ENCODE results near the gene ABLIM1.

Gene ABLIM1

DNA sequence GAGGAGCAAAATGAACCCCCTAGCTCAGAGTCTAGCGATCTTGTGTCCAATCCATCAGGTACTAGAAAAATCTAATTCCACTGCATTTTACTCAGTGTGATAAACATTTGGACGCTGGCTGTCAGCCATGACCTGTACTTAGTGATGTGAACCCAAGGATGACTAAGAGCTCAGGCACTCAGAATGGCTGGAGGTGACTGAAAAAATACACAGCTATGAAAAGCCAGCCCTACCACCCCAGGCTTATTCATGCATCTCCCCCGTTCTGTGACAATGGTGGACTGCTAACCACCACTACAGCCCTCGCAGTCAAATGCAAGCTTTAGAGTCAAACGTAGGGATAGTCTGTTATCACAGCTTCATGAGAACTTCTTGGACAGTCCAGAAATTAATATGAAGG lies 268.6 kb downstream of the ABLIM1 start:
- FAIRE-seq (no peak), DNase-seq (ENCODE audit: insufficient read length, low spot score) (no peak)
- TF ChIP-seq SPI1 (IDR thresholded peaks at IDR 0.05; ENCODE audit: low read depth, low read length) (no peak), PAX5 (IDR thresholded peaks at IDR 0.05; ENCODE audit: insufficient read depth, low read length, severe bottlenecking) (no peak), TAF1 (IDR thresholded peaks at IDR 0.05; ENCODE audit: low read depth, low read length) (no peak), POU2F2 (IDR thresholded peaks at IDR 0.05; ENCODE audit: low read depth, low read length) (no peak), POLR2A (IDR thresholded peaks at IDR 0.05; ENCODE audit: low read depth, low read length) (no peak), POLR2AphosphoS5 (IDR thresholded peaks at IDR 0.05; ENCODE audit: low read depth, low read length) (no peak)

DNA sequence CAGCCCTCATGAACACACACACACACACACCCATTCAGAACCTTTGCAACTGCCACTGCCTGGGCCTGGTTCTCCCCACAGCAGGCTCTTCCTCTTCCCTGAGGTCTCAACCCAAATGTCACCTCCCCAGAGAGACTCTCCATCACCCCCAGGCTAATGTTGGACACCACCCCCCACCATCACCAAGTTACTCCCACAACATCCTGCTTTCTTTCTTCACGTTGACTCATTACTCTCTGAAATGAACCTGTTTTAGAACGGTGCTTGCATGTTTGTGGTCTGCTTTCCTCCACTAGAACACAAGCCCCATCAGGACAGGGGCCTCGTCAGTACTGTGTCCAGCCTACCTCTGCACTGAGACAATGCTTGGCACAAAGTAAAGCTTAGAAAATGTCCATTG lies 269.8 kb downstream of the ABLIM1 start:
- DNase-seq (ENCODE audit: insufficient read length, low spot score): peak; percentile 43
- TF ChIP-seq SPI1 (IDR thresholded peaks at IDR 0.05; ENCODE audit: low read depth, low read length) (peak; percentile 50; the same call in 1 of the 2 replicates), POU2F2 (IDR thresholded peaks at IDR 0.05; ENCODE audit: low read depth, low read length) (no peak; the same call in 1 of the 2 replicates)
- peak; percentile 52 for FAIRE-seq

DNA sequence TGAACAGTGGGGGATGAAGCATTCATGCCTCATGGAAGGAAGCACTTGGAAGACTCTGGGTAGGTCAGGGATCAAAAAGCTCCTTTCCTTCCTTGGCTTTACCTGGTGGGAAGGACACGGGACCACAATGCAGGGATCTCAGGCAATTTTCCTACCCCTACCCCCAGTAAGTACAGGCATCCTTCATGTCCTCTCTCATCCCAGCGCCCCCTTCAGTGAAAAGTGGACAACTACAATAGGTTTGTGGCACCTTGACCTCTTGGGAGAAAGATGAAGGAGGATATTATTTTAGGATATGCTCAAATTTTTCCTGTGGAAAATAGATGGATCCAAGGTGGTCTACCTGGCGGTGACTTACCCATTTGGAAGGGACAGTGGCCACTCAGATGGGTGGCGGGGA lies 270.3 kb downstream of the ABLIM1 start:
- TF ChIP-seq TAF1 (IDR thresholded peaks at IDR 0.05; ENCODE audit: low read depth, low read length): no peak
- FAIRE-seq (no peak), DNase-seq (ENCODE audit: insufficient read length, low spot score) (no peak)

- DNase-seq (ENCODE audit: insufficient read length, low spot score) (no peak), FAIRE-seq (no peak)
- TF ChIP-seq POLR2A (IDR thresholded peaks at IDR 0.05; ENCODE audit: low read depth, low read length) (no peak), POLR2AphosphoS5 (IDR thresholded peaks at IDR 0.05; ENCODE audit: low read depth, low read length) (no peak), TAF1 (IDR thresholded peaks at IDR 0.05; ENCODE audit: low read depth, low read length) (no peak), SPI1 (IDR thresholded peaks at IDR 0.05; ENCODE audit: low read depth, low read length) (no peak), POU2F2 (IDR thresholded peaks at IDR 0.05; ENCODE audit: low read depth, low read length) (no peak), PAX5 (IDR thresholded peaks at IDR 0.05; ENCODE audit: insufficient read depth, low read length, severe bottlenecking) (no peak)
Measured at GRCh38 chr10:114386452-114386851, 271.6 kb downstream of the ABLIM1 start.

GRCh38 chr10:114385557-114385956 lies 272.5 kb downstream of the ABLIM1 start:
- DNase-seq (ENCODE audit: insufficient read length, low spot score) (no peak), FAIRE-seq (no peak)
- TF ChIP-seq TAF1 (IDR thresholded peaks at IDR 0.05; ENCODE audit: low read depth, low read length) (no peak), POLR2A (IDR thresholded peaks at IDR 0.05; ENCODE audit: low read depth, low read length) (no peak), SPI1 (IDR thresholded peaks at IDR 0.05; ENCODE audit: low read depth, low read length) (no peak), POU2F2 (IDR thresholded peaks at IDR 0.05; ENCODE audit: low read depth, low read length) (no peak), PAX5 (IDR thresholded peaks at IDR 0.05; ENCODE audit: insufficient read depth, low read length, severe bottlenecking) (no peak), POLR2AphosphoS5 (IDR thresholded peaks at IDR 0.05; ENCODE audit: low read depth, low read length) (no peak)

DNA sequence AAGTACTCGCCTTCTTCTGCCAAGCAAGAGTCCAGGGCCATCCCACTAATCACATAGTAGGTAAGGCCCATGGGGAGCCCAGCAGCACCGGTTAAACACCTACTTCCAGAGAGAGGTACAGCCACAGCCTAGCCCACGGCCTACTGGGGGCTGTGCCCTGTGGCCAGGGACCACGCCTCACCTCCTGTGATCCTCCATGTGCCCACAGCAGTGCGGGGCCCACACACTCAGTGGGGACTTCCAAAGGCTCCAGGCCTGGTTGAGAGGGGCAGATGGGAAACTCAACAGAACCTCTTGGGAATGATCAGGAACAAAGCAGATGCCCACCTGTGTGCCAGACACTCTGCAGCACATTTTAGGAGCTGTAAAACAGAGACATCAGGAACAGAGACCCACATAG lies 273.5 kb downstream of the ABLIM1 start:
- no peak for TF ChIP-seq TAF1 (IDR thresholded peaks at IDR 0.05; ENCODE audit: low read depth, low read length)
- no peak for TF ChIP-seq POLR2AphosphoS5 (IDR thresholded peaks at IDR 0.05; ENCODE audit: low read depth, low read length)
- TF ChIP-seq PAX5 (IDR thresholded peaks at IDR 0.05; ENCODE audit: insufficient read depth, low read length, severe bottlenecking): no peak
- TF ChIP-seq POLR2A (IDR thresholded peaks at IDR 0.05; ENCODE audit: low read depth, low read length): no peak
- no peak for TF ChIP-seq POU2F2 (IDR thresholded peaks at IDR 0.05; ENCODE audit: low read depth, low read length)
- no peak for TF ChIP-seq SPI1 (IDR thresholded peaks at IDR 0.05; ENCODE audit: low read depth, low read length)
- DNase-seq (ENCODE audit: insufficient read length, low spot score) (no peak), FAIRE-seq (no peak)

DNA sequence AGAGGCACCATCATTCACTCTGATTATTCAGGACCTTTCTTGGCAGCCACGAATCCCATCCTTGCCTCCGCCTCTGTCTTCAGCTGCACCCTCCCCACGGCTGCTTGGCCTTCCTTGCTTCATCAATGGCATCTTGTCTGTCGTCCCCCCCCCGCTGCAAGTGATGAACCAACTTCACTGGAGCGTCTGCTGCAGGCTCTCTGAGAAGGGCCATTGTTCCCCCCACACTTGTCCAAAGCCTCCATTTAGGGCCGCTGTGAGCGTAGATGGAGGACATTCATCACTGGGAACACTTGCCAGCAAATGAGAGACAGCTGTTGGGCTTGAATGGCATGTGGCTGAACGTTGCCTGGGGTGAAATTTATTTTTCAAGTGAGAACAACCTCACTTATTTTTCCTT lies 273.9 kb downstream of the ABLIM1 start:
- DNase-seq (ENCODE audit: insufficient read length, low spot score): no peak
- TF ChIP-seq SPI1 (IDR thresholded peaks at IDR 0.05; ENCODE audit: low read depth, low read length) (no peak), TAF1 (IDR thresholded peaks at IDR 0.05; ENCODE audit: low read depth, low read length) (no peak), POLR2A (IDR thresholded peaks at IDR 0.05; ENCODE audit: low read depth, low read length) (no peak), POU2F2 (IDR thresholded peaks at IDR 0.05; ENCODE audit: low read depth, low read length) (no peak), PAX5 (IDR thresholded peaks at IDR 0.05; ENCODE audit: insufficient read depth, low read length, severe bottlenecking) (no peak)
- FAIRE-seq: no peak

Measured in GM12891 (cell line).